Subcutaneous abdominal adipose tissue (tissue), 5 donors: ENCODE results near the gene TTC17.
"Not testable (repeated sequence)": the region's sequence is repeated elsewhere in the genome, so short reads cannot be mapped to it uniquely, and the experiment has no call there.

Experiments used
- H3K27ac ChIP-seq: one replicate; pipeline ENCODE4 v1.7.0; 2013; ENCODE audit warnings: low read depth, mild to moderate bottlenecking, inconsistent platforms, low read length, moderate library complexity
- H3K27me3 ChIP-seq, 5 donors: one replicate each; pipeline ENCODE4 v1.7.0; 2013; ENCODE audit warnings: low read length in 5 of 5, inconsistent platforms in 1 of 5; ENCODE audit not compliant: control insufficient read depth in 5 of 5, insufficient read depth in 4 of 5
- H3K36me3 ChIP-seq, 5 donors: one replicate each; pipeline ENCODE4 v1.7.0; 2013; ENCODE audit warnings: low read length in 5 of 5; ENCODE audit not compliant: control insufficient read depth in 5 of 5, insufficient read depth in 5 of 5
- H3K4me1 ChIP-seq, 5 donors: one replicate each; pipeline ENCODE4 v1.7.0; 2013; ENCODE audit warnings: low read length in 5 of 5, mild to moderate bottlenecking in 3 of 5, moderate library complexity in 1 of 5; ENCODE audit not compliant: control insufficient read depth in 5 of 5, insufficient read depth in 5 of 5
- H3K4me3 ChIP-seq, 5 donors: one replicate each; pipeline ENCODE4 v1.7.0; 2013; ENCODE audit warnings: low read length in 5 of 5, low read depth in 1 of 5
- H3K9ac ChIP-seq, 5 donors: one replicate each; pipeline ENCODE4 v1.7.0; 2013; ENCODE audit warnings: low read length in 5 of 5, mild to moderate bottlenecking in 4 of 5, moderate library complexity in 3 of 5
- H3K9me3 ChIP-seq, 5 donors: one replicate each; pipeline ENCODE4 v1.7.0; 2013; ENCODE audit warnings: low read length in 5 of 5; ENCODE audit not compliant: control insufficient read depth in 5 of 5
- donor health status: healthy.
- donor health status: healthy.
- donor health status: healthy.
- donor health status: healthy.
- donor health status: healthy.

The TTC17 gene

GRCh38 chr11:43403357-43404231, 44.9 kb downstream of the TTC17 start:
- H3K9ac ChIP-seq: no peak overlapping the region
- H3K36me3 ChIP-seq: peaks cover 76 to 92% (median 85%) of the 10 kb centered on the region in 5 donors
- no peak overlapping the region for H3K27ac ChIP-seq
- H3K9me3 ChIP-seq: no peaks in the 10 kb centered on the region
- H3K4me1 ChIP-seq: no peaks in the 10 kb centered on the region
- H3K4me3 ChIP-seq: no peak overlapping the region
- H3K27me3 ChIP-seq: no peaks in the 10 kb centered on the region

- Histone ChIP-seq H3K27me3 (no peaks in the 10 kb centered on the region), H3K36me3 (peaks cover 77 to 91% (median 84%) of the 10 kb centered on the region in 5 donors), H3K27ac (no peak overlapping the region), H3K4me3 (no peak overlapping the region), H3K9ac (no peak overlapping the region), H3K9me3 (no peaks in the 10 kb centered on the region), H3K4me1 (no peaks in the 10 kb centered on the region)
Measured at GRCh38 chr11:43404406-43404805, 45.7 kb downstream of the TTC17 start.

DNA sequence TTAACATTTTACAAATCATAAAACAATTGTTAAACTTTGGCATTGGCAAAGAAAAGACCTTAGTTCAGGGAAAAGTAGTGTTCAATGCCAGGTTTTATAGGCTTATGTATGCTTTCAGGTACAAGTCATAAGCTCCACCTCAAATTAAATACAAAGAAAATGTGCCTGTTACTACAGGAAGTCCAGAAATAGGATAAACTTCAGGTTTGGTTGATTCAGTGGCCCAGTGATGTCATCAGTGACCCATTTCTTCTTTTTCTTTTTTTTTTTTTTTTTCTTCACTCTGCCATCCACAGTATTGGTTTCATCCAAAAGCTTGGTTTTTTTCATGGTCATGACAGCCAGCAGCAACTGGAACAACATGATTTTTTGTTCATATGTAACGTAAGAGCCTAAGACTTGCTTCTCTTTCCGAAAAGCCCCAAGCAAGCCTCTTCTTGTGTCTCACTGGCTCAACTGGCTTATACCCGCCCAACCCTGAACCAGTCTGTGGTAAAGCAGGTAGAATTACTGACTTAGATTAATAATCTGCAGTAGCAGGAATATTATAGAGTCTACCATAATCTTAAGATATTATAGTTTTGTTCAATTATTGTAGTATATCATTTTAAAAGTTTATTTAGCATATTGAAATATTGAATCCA, 46.2 kb downstream of the TTC17 start:
- H3K27me3 ChIP-seq: no peaks in the 10 kb centered on the region
- H3K4me3 ChIP-seq: no peak overlapping the region
- no peak overlapping the region for H3K27ac ChIP-seq
- peaks cover 72 to 88% (median 83%) of the 10 kb centered on the region in 5 donors for H3K36me3 ChIP-seq
- H3K9ac ChIP-seq: no peak overlapping the region
- no peaks in the 10 kb centered on the region for H3K9me3 ChIP-seq
- H3K4me1 ChIP-seq: no peaks in the 10 kb centered on the region

- no peaks in the 10 kb centered on the region for H3K9me3 ChIP-seq
- H3K9ac ChIP-seq: no peak overlapping the region
- no peaks in the 10 kb centered on the region for H3K4me1 ChIP-seq
- no peak overlapping the region for H3K27ac ChIP-seq
- no peak overlapping the region for H3K4me3 ChIP-seq
- H3K36me3 ChIP-seq: peaks cover 62 to 75% (median 72%) of the 10 kb centered on the region in 5 donors
- no peaks in the 10 kb centered on the region for H3K27me3 ChIP-seq
Measured at GRCh38 chr11:43408277-43408676, 49.6 kb downstream of the TTC17 start.

DNA sequence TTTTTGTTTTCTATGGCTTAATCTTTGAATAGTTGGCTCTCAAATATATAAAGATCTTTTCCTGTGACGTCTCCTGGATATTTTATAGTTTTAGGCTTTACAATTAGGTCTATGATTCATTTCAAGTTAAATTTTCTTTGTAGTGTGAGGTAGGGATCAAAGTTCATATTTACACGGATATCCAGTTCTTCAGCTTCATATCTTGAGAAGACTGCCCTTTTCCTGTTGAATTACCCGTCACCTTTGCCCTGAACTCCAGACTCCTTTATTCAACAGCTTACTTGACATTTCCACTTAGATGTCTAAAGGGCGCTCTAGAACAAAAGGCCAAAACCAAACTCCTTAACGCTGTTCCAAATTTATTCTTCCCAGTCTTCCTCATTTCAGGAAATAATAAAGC, 51.7 kb downstream of the TTC17 start:
- H3K36me3 ChIP-seq: peaks cover 61 to 74% (median 70%) of the 10 kb centered on the region in 5 donors
- H3K4me1 ChIP-seq: no peaks in the 10 kb centered on the region
- H3K4me3 ChIP-seq: no peak overlapping the region
- no peaks in the 10 kb centered on the region for H3K27me3 ChIP-seq
- no peak overlapping the region for H3K9ac ChIP-seq
- H3K9me3 ChIP-seq: no peaks in the 10 kb centered on the region
- no peak overlapping the region for H3K27ac ChIP-seq

DNA sequence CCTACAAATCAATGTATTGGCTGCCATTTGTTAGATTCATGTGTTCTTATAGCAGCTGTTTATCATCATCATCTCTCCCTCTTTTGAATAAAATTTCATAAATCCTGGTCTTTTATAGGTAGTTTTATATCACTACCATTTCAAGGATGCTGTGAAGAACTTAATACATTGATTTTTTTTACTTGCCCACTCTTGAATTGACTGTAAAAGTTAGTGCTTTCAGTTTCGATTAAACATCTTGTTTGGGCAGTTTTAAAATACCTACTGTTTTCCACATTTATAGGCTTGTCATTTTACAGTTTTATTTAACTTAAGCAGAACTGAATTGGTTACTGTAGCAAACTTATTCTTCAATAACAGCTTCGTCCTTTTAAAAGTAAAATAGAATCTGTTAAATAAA, 59.5 kb downstream of the TTC17 start:
- H3K36me3 ChIP-seq: peaks cover 24 to 42% (median 33%) of the 10 kb centered on the region in 5 donors
- H3K27me3 ChIP-seq: no peaks in the 10 kb centered on the region
- no peak overlapping the region for H3K27ac ChIP-seq
- no peak overlapping the region for H3K9ac ChIP-seq
- H3K9me3 ChIP-seq: no peaks in the 10 kb centered on the region
- H3K4me3 ChIP-seq: no peak overlapping the region
- H3K4me1 ChIP-seq: no peaks in the 10 kb centered on the region

DNA sequence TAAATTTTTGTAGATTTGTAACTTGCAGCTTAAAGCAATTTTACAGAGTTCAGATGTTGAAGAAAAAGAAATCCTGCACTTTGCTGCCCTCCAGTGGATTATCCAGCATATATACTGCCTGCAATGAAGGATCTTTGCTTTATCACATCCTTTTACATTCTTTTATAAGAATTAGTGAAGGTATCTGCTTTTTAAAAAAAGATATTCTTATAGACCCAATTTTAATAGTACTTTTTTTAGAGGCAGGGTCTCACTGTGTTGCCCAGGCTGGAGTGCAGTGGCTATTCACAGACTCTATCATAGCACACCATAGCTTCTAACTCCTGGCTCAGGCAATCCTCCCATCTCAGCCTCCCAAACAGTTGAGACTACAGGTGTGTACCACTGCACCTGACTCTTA, 60.7 kb downstream of the TTC17 start:
- Histone ChIP-seq H3K36me3 (peaks cover 20 to 33% (median 27%) of the 10 kb centered on the region in 5 donors), H3K9me3 (no peaks in the 10 kb centered on the region), H3K27me3 (no peaks in the 10 kb centered on the region), H3K9ac (no peak overlapping the region), H3K4me3 (no peak overlapping the region), H3K4me1 (no peaks in the 10 kb centered on the region), H3K27ac (no peak overlapping the region)

DNA sequence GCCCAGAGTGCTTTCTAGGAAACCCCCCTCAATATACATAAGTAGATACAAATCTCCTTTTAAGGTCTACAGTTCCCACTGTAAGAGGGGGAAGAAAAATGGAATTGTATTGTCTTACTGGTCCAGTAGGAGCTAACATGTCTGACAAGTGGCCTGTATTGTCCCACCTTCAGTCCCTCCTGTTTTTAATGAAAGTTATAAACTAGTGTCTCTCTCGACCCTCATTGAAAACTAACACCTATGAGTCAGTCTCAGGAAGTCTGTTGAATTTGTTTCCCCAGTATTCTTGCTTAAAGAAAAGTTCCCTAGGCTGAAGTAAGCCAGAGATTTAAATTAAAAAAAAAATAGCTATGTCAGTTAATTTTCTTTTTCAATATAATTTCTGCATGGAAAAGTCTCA, 69.3 kb downstream of the TTC17 start:
- no peak overlapping the region for H3K4me3 ChIP-seq

GRCh38 chr11:43430916-43431315, 72.2 kb downstream of the TTC17 start:
- H3K9ac ChIP-seq, H3K4me1 ChIP-seq, H3K9me3 ChIP-seq, H3K27ac ChIP-seq, H3K27me3 ChIP-seq, H3K4me3 ChIP-seq: not testable (repeated sequence)
- peaks cover 8 to 36% (median 19%) of the 10 kb centered on the region in 5 donors for H3K36me3 ChIP-seq

More for the DNA sequence above, 69.3 kb downstream of the TTC17 start:
- H3K27ac ChIP-seq: no peak overlapping the region
- no peaks in the 10 kb centered on the region for H3K27me3 ChIP-seq
- H3K9me3 ChIP-seq: no peaks in the 10 kb centered on the region
- H3K36me3 ChIP-seq: peaks cover 3 to 38% (median 21%) of the 10 kb centered on the region in 5 donors
- H3K9ac ChIP-seq: no peak overlapping the region
- H3K4me1 ChIP-seq: no peaks in the 10 kb centered on the region

GRCh38 chr11:43434893-43435292, 76.2 kb downstream of the TTC17 start:
- Histone ChIP-seq H3K36me3 (peaks cover 32 to 55% (median 39%) of the 10 kb centered on the region in 5 donors), H3K4me1 (no peaks in the 10 kb centered on the region), H3K27me3 (no peaks in the 10 kb centered on the region), H3K4me3 (no peak overlapping the region), H3K9me3 (no peaks in the 10 kb centered on the region), H3K9ac (no peak overlapping the region), H3K27ac (no peak overlapping the region)
